ENCODE results near the gene PLA2G7. TPM values are rescaled to one million over a fixed set of nuclear protein-coding genes. Genes with fewer than 3 reads are reported as not detected.

The PLA2G7 gene
- total and polyA plus RNA-seq, 4 experiments from 2014 or later = 11.1 to 12.7 TPM; not detected in 2

GRCh38 chr6:46688966-46689335, 46.2 kb downstream of the PLA2G7 start:
- Histone ChIP-seq H3K36me3 (ENCODE audit: insufficient read depth, low read length) (no peaks in the 10 kb centered on the region), H3K27me3 (ENCODE audit: insufficient read depth, low read length) (no peaks in the 10 kb centered on the region), H3K9me3 (ENCODE audit: control insufficient read depth in 1 of 2, low read length in 2 of 2) (no peaks in the 10 kb centered on the region), H3K4me3 (ENCODE audit: low read length in 2 of 2) (no peak overlapping the region), H3K27ac (ENCODE audit: low read depth, low read length) (no peak overlapping the region), H3K4me1 (ENCODE audit: insufficient read depth, low read length) (no peaks in the 10 kb centered on the region)
- CTCF ChIA-PET (ENCODE audit: partially characterized antibody) = no interaction called here
- peaks cover 0 to 2% (median 0%) of the 10 kb centered on the region in 8 donors for H3K9me3 Mint-ChIP-seq
- H3K4me3 Mint-ChIP-seq = no peak overlapping the region
- peaks cover 0 to 1% of the 10 kb centered on the region in 2 donors for H3K27me3 Mint-ChIP-seq
- H3K36me3 Mint-ChIP-seq = no peaks in the 10 kb centered on the region
- DNase-seq = no peak
- peaks cover 0 to 2% (median 0%) of the 10 kb centered on the region in 4 donors for H3K4me1 Mint-ChIP-seq
- POLR2A ChIA-PET (ENCODE audit: partially characterized antibody) = no interaction called here
- no peak overlapping the region for H3K27ac Mint-ChIP-seq
- intact Hi-C loops (cut with micrococcal nuclease) = no loop called here

GRCh38 chr6:46688117-46688965, 46.8 kb downstream of the PLA2G7 start:
- no peaks in the 10 kb centered on the region for H3K36me3 ChIP-seq (ENCODE audit: insufficient read depth, low read length)
- POLR2A ChIA-PET (ENCODE audit: partially characterized antibody) = no interaction called here
- H3K27ac Mint-ChIP-seq = no peak overlapping the region
- H3K4me1 ChIP-seq (ENCODE audit: insufficient read depth, low read length) = no peaks in the 10 kb centered on the region
- intact Hi-C loops (cut with micrococcal nuclease) = no loop called here
- no peak overlapping the region for H3K4me3 Mint-ChIP-seq
- H3K27me3 ChIP-seq (ENCODE audit: insufficient read depth, low read length) = no peaks in the 10 kb centered on the region
- CTCF ChIA-PET (ENCODE audit: partially characterized antibody) = no interaction called here
- no peaks in the 10 kb centered on the region for H3K9me3 ChIP-seq (ENCODE audit: control insufficient read depth in 1 of 2, low read length in 2 of 2)
- peaks cover 0 to 2% (median 0%) of the 10 kb centered on the region in 8 donors for H3K9me3 Mint-ChIP-seq
- no peak overlapping the region for H3K27ac ChIP-seq (ENCODE audit: low read depth, low read length)
- no peaks in the 10 kb centered on the region for H3K4me1 Mint-ChIP-seq
- H3K4me3 ChIP-seq (ENCODE audit: low read length in 2 of 2) = no peak overlapping the region
- H3K36me3 Mint-ChIP-seq = no peaks in the 10 kb centered on the region
- peaks cover 1% of the 10 kb centered on the region in 2 donors for H3K27me3 Mint-ChIP-seq
- DNase-seq = no peak

GRCh38 chr6:46687619-46688097, 47.5 kb downstream of the PLA2G7 start, which contains the start of gene TDRD6:
Gene TDRD6, plus strand, starts transcription at chr6:46687885. Its CDS starts 244 bp downstream, at chr6:46688129.
- Mint-ChIP-seq H3K27me3 (peaks cover 1 to 3% of the 10 kb centered on the region in 2 donors), H3K4me1 (no peaks in the 10 kb centered on the region), H3K36me3 (no peaks in the 10 kb centered on the region), H3K9me3 (peaks cover 0 to 2% (median 0%) of the 10 kb centered on the region in 8 donors), H3K27ac (no peak within 1 kb of the TSS), H3K4me3 (no peak within 1 kb of the TSS)
- ChIA-PET CTCF (ENCODE audit: partially characterized antibody) (no interaction called here), POLR2A (ENCODE audit: partially characterized antibody) (no interaction called here)
- H3K27ac ChIP-seq (ENCODE audit: low read depth, low read length) = no peak within 1 kb of the TSS
- H3K4me1 ChIP-seq (ENCODE audit: insufficient read depth, low read length) = no peaks in the 10 kb centered on the region
- no peak within 1 kb of the TSS for H3K4me3 ChIP-seq (ENCODE audit: low read length in 2 of 2)
- H3K36me3 ChIP-seq (ENCODE audit: insufficient read depth, low read length) = no peaks in the 10 kb centered on the region
- no peaks in the 10 kb centered on the region for H3K9me3 ChIP-seq (ENCODE audit: control insufficient read depth in 1 of 2, low read length in 2 of 2)
- intact Hi-C loops (cut with micrococcal nuclease) = no loop called here
- H3K27me3 ChIP-seq (ENCODE audit: insufficient read depth, low read length) = no peaks in the 10 kb centered on the region
- DNase-seq = no peak

- Histone ChIP-seq H3K27me3 (ENCODE audit: insufficient read depth, low read length) (no peaks in the 10 kb centered on the region), H3K9me3 (ENCODE audit: control insufficient read depth in 1 of 2, low read length in 2 of 2) (no peaks in the 10 kb centered on the region), H3K36me3 (ENCODE audit: insufficient read depth, low read length) (no peaks in the 10 kb centered on the region), H3K27ac (ENCODE audit: low read depth, low read length) (no peak overlapping the region), H3K4me1 (ENCODE audit: insufficient read depth, low read length) (no peaks in the 10 kb centered on the region), H3K4me3 (ENCODE audit: low read length in 2 of 2) (no peak overlapping the region)
- no peak overlapping the region for H3K4me3 Mint-ChIP-seq
- H3K27me3 Mint-ChIP-seq = peaks cover 0 to 8% of the 10 kb centered on the region in 2 donors
- intact Hi-C loops (cut with micrococcal nuclease) = no loop called here
- ChIA-PET CTCF (ENCODE audit: partially characterized antibody) (no interaction called here), POLR2A (ENCODE audit: partially characterized antibody) (no interaction called here)
- peaks cover 0 to 1% (median 0%) of the 10 kb centered on the region in 8 donors for H3K9me3 Mint-ChIP-seq
- no peak for DNase-seq
- H3K27ac Mint-ChIP-seq = no peak overlapping the region
- H3K4me1 Mint-ChIP-seq = no peaks in the 10 kb centered on the region
- H3K36me3 Mint-ChIP-seq = no peaks in the 10 kb centered on the region
Measured at GRCh38 chr6:46684771-46685170, 50.4 kb downstream of the PLA2G7 start.

GRCh38 chr6:46677314-46677654, 57.9 kb downstream of the PLA2G7 start:
- intact Hi-C loops (cut with micrococcal nuclease) = no loop called here
- H3K36me3 ChIP-seq (ENCODE audit: insufficient read depth, low read length) = no peaks in the 10 kb centered on the region
- CTCF ChIA-PET (ENCODE audit: partially characterized antibody) = no interaction called here
- H3K27me3 ChIP-seq (ENCODE audit: insufficient read depth, low read length) = no peaks in the 10 kb centered on the region
- Mint-ChIP-seq H3K36me3 (no peaks in the 10 kb centered on the region), H3K4me1 (no peaks in the 10 kb centered on the region), H3K4me3 (no peak overlapping the region), H3K27ac (no peak overlapping the region), H3K27me3 (peaks cover 0 to 5% of the 10 kb centered on the region in 2 donors), H3K9me3 (peaks cover 0 to 1% (median 0%) of the 10 kb centered on the region in 8 donors)
- H3K4me1 ChIP-seq (ENCODE audit: insufficient read depth, low read length) = no peaks in the 10 kb centered on the region
- POLR2A ChIA-PET (ENCODE audit: partially characterized antibody) = no interaction called here
- DNase-seq = no peak
- H3K4me3 ChIP-seq (ENCODE audit: low read length in 2 of 2) = no peak overlapping the region
- no peak overlapping the region for H3K27ac ChIP-seq (ENCODE audit: low read depth, low read length)
- H3K9me3 ChIP-seq (ENCODE audit: control insufficient read depth in 1 of 2, low read length in 2 of 2) = no peaks in the 10 kb centered on the region

- no peak for DNase-seq
- intact Hi-C loops (cut with micrococcal nuclease) = no loop called here
Measured at GRCh38 chr6:46676604-46677313, 58.4 kb downstream of the PLA2G7 start.

GRCh38 chr6:46674410-46674809, 60.8 kb downstream of the PLA2G7 start:
- no peaks in the 10 kb centered on the region for H3K36me3 Mint-ChIP-seq
- no peak overlapping the region for H3K4me3 Mint-ChIP-seq
- H3K4me1 Mint-ChIP-seq = no peaks in the 10 kb centered on the region
- Histone ChIP-seq H3K27ac (ENCODE audit: low read depth, low read length) (no peak overlapping the region), H3K36me3 (ENCODE audit: insufficient read depth, low read length) (no peaks in the 10 kb centered on the region), H3K4me1 (ENCODE audit: insufficient read depth, low read length) (no peaks in the 10 kb centered on the region), H3K9me3 (ENCODE audit: control insufficient read depth in 1 of 2, low read length in 2 of 2) (no peaks in the 10 kb centered on the region), H3K27me3 (ENCODE audit: insufficient read depth, low read length) (no peaks in the 10 kb centered on the region), H3K4me3 (ENCODE audit: low read length in 2 of 2) (no peak overlapping the region)
- no peaks in the 10 kb centered on the region for H3K9me3 Mint-ChIP-seq
- CTCF ChIA-PET (ENCODE audit: partially characterized antibody) = no interaction called here
- no peak overlapping the region for H3K27ac Mint-ChIP-seq
- intact Hi-C loops (cut with micrococcal nuclease) = no loop called here
- POLR2A ChIA-PET (ENCODE audit: partially characterized antibody) = no interaction called here
- no peak for DNase-seq
- no peaks in the 10 kb centered on the region for H3K27me3 Mint-ChIP-seq

More at GRCh38 chr6:46676604-46677313, 58.4 kb downstream of the PLA2G7 start:
- Mint-ChIP-seq H3K4me3 (no peak overlapping the region), H3K4me1 (no peaks in the 10 kb centered on the region), H3K36me3 (no peaks in the 10 kb centered on the region), H3K27me3 (peaks cover 0 to 5% of the 10 kb centered on the region in 2 donors), H3K27ac (no peak overlapping the region), H3K9me3 (peaks cover 0 to 1% (median 0%) of the 10 kb centered on the region in 8 donors)
- Histone ChIP-seq H3K4me3 (ENCODE audit: low read length in 2 of 2) (no peak overlapping the region), H3K27ac (ENCODE audit: low read depth, low read length) (no peak overlapping the region), H3K36me3 (ENCODE audit: insufficient read depth, low read length) (no peaks in the 10 kb centered on the region), H3K4me1 (ENCODE audit: insufficient read depth, low read length) (no peaks in the 10 kb centered on the region), H3K9me3 (ENCODE audit: control insufficient read depth in 1 of 2, low read length in 2 of 2) (no peaks in the 10 kb centered on the region), H3K27me3 (ENCODE audit: insufficient read depth, low read length) (no peaks in the 10 kb centered on the region)
- ChIA-PET POLR2A (ENCODE audit: partially characterized antibody) (no interaction called here), CTCF (ENCODE audit: partially characterized antibody) (no interaction called here)
